Neural crest cell (in vitro differentiated cells): ENCODE data around the gene FBXL17. TPM values are rescaled to one million over a fixed set of nuclear protein-coding genes. Genes with fewer than 3 reads are reported as not detected.

ENCODE experiments used
- DNase-seq: peaks from one replicate; pipeline ENCODE4 v3.0.0; 2021; ENCODE audit warnings: low read depth, mixed read lengths, low spot score
- H3K27ac Mint-ChIP-seq: one replicate; pipeline ENCODE4 v1.8.0; 2021; ENCODE audit warnings: mild to moderate bottlenecking, mixed read lengths; ENCODE audit not compliant: unreplicated experiment
- H3K27me3 Mint-ChIP-seq: 2 replicates; pipeline ENCODE4 v1.8.0; 2021; ENCODE audit warnings: low read depth, mild to moderate bottlenecking, mixed read lengths
- H3K36me3 Mint-ChIP-seq: 2 replicates; pipeline ENCODE4 v1.8.0; 2021; ENCODE audit warnings: low read depth, mild to moderate bottlenecking, mixed read lengths
- H3K4me1 Mint-ChIP-seq: 2 replicates; pipeline ENCODE4 v1.8.0; 2021; ENCODE audit warnings: mixed read lengths
- H3K4me3 Mint-ChIP-seq: one replicate; pipeline ENCODE4 v1.8.0; 2021; ENCODE audit warnings: mild to moderate bottlenecking, mixed read lengths
- H3K9me3 Mint-ChIP-seq: 2 replicates; pipeline ENCODE4 v1.8.0; 2021; ENCODE audit warnings: mixed read lengths
- total RNA-seq: library from RNA; stranded (reverse); gene quantifications from 2 replicates; pipeline ENCODE4 v1.2.1, GENCODE V29; 2021
- TF ChIP-seq, protein P1 (sequence below): fragments of 200-600 bp; sonication (generic); conservative IDR thresholded peaks from 2 replicates; pipeline ENCODE4 v1.5.0; 2021; ENCODE audit warnings: antibody characterized with exemption, mild to moderate bottlenecking

The FBXL17 gene
- total RNA-seq, 1 donor from 2014 or later: 17.8 TPM

GRCh38 chr5:107853696-107854095, 528.2 kb downstream of the FBXL17 start:
- Mint-ChIP-seq H3K36me3 (peaks cover 3% of the 10 kb centered on the region), H3K4me3 (no peak overlapping the region), H3K4me1 (peaks cover 12% of the 10 kb centered on the region), H3K9me3 (peaks cover 3% of the 10 kb centered on the region), H3K27ac (no peak overlapping the region), H3K27me3 (no peaks in the 10 kb centered on the region)
- TF ChIP-seq, protein P1, sequence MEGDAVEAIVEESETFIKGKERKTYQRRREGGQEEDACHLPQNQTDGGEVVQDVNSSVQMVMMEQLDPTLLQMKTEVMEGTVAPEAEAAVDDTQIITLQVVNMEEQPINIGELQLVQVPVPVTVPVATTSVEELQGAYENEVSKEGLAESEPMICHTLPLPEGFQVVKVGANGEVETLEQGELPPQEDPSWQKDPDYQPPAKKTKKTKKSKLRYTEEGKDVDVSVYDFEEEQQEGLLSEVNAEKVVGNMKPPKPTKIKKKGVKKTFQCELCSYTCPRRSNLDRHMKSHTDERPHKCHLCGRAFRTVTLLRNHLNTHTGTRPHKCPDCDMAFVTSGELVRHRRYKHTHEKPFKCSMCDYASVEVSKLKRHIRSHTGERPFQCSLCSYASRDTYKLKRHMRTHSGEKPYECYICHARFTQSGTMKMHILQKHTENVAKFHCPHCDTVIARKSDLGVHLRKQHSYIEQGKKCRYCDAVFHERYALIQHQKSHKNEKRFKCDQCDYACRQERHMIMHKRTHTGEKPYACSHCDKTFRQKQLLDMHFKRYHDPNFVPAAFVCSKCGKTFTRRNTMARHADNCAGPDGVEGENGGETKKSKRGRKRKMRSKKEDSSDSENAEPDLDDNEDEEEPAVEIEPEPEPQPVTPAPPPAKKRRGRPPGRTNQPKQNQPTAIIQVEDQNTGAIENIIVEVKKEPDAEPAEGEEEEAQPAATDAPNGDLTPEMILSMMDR: no peak
- DNase-seq: no peak

- Mint-ChIP-seq H3K9me3 (peaks cover 2% of the 10 kb centered on the region), H3K36me3 (peaks cover 3% of the 10 kb centered on the region), H3K4me1 (peaks cover 7% of the 10 kb centered on the region), H3K27ac (no peak overlapping the region), H3K4me3 (no peak overlapping the region), H3K27me3 (no peaks in the 10 kb centered on the region)
- TF ChIP-seq, protein P1: no peak
- DNase-seq: no peak
Observed at GRCh38 chr5:107853031-107853430, 528.9 kb downstream of the FBXL17 start.

DNA sequence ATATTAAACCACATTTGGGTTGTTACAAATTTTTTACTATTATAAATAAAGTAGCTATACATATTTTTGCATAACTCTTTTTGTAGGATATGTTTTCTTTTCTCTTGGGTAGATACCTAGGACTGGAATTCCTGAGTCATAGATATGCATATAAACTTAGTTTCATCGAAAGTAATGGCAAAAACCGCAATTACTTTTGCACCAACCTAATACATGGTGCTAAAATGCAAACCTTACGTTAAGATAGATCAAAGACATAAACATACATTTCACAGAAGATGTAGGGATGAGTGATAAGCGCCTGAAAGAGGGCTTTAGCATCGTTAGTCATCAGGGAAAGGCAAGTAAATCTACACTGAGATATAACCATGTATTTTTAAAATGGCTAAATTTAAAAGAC, 532.8 kb downstream of the FBXL17 start:
- H3K27me3 Mint-ChIP-seq: no peaks in the 10 kb centered on the region
- TF ChIP-seq, protein P1: no peak
- no peak overlapping the region for H3K27ac Mint-ChIP-seq
- H3K4me1 Mint-ChIP-seq: no peaks in the 10 kb centered on the region
- H3K9me3 Mint-ChIP-seq: no peaks in the 10 kb centered on the region
- DNase-seq: no peak
- H3K36me3 Mint-ChIP-seq: no peaks in the 10 kb centered on the region
- no peak overlapping the region for H3K4me3 Mint-ChIP-seq

DNA sequence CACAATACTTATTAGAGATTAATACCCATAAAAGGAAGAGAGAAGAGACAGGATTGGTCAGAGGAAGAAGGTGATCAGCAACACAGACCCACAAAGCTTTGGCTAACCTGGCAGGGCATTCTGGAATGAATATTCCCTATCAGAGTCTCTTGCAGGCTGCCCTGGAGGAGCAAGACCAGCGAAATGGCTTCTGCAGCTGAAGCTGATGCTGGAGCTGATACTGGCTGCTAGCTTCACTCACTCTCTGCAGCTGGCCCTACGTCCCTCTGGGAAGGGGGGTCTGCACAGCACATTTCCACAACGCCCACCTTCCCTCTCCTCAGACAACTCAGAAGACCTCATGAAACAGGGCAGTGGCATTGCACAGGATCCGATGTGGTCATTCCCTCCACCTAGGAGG, 541.3 kb downstream of the FBXL17 start:
- no peaks in the 10 kb centered on the region for H3K4me1 Mint-ChIP-seq
- no peak overlapping the region for H3K27ac Mint-ChIP-seq
- peaks cover 4% of the 10 kb centered on the region for H3K9me3 Mint-ChIP-seq
- TF ChIP-seq, protein P1: no peak
- DNase-seq: no peak
- no peaks in the 10 kb centered on the region for H3K36me3 Mint-ChIP-seq
- no peaks in the 10 kb centered on the region for H3K27me3 Mint-ChIP-seq
- H3K4me3 Mint-ChIP-seq: no peak overlapping the region

- Mint-ChIP-seq H3K4me1 (no peaks in the 10 kb centered on the region), H3K36me3 (no peaks in the 10 kb centered on the region)
- TF ChIP-seq, protein P1: no peak
Observed at GRCh38 chr5:107840161-107840560, 541.7 kb downstream of the FBXL17 start.

DNA sequence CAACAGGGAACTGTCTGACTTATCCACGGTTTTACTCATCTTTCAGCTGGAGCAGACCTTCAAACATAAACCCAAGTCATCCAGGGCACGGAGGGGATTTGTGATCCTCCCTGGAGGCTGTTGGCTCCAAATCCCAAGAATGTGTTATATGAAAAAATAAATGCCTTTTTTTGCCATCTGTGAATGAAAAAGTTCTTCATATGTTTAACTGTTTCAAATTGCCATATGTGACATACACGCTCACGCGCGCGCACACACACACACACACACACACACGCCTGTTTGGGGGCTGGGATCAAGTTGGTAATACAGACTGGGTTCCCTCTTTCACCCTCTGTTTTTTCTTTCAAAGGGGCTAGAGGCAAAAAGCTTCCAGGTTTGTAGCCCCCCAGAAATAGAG, 546.8 kb downstream of the FBXL17 start:
- Mint-ChIP-seq H3K4me3 (no peak overlapping the region), H3K27ac (no peak overlapping the region), H3K27me3 (no peaks in the 10 kb centered on the region), H3K36me3 (no peaks in the 10 kb centered on the region), H3K9me3 (no peaks in the 10 kb centered on the region), H3K4me1 (no peaks in the 10 kb centered on the region)
- DNase-seq: no peak
- TF ChIP-seq, protein P1: no peak

More at GRCh38 chr5:107840161-107840560, 541.7 kb downstream of the FBXL17 start:
- no peaks in the 10 kb centered on the region for H3K27me3 Mint-ChIP-seq
- peaks cover 4% of the 10 kb centered on the region for H3K9me3 Mint-ChIP-seq
- no peak overlapping the region for H3K27ac Mint-ChIP-seq
- no peak for DNase-seq
- no peak overlapping the region for H3K4me3 Mint-ChIP-seq
